K562 (cell line): Measurements from ENCODE around the gene TNFSF9. TPM values are rescaled to one million over a fixed set of nuclear protein-coding genes. Genes with fewer than 3 reads are reported as not detected.

Experiments used
- CBFA2T3 ChIP-seq: fragments of 450-650 bp; IDR thresholded peaks from 2 replicates; pipeline ENCODE4 v1.6.1; 2017
- CBX1 ChIP-seq: sonication (generic); IDR thresholded peaks from 2 replicates; pipeline ENCODE4 v1.6.1; 2016; ENCODE audit warnings: antibody characterized with exemption, low read depth, mild to moderate bottlenecking
- HIVEP1 ChIP-seq: fragments of 250-450 bp; sonication (Bioruptor Pico); IDR thresholded peaks from 2 replicates; pipeline ENCODE4 v1.4.0; 2020; ENCODE audit warnings: mild to moderate bottlenecking
- MYC ChIP-seq, 2 experiments: fragments of 250-450 bp in 1 of 2; sonication (Bioruptor Pico) in 1 of 2; IDR thresholded peaks; 2 replicates each; pipeline versions ENCODE4 v1.5.1 to v1.6.1; 2012 to 2021; ENCODE audit warnings: low read depth in 2 of 2, borderline replicate concordance in 1 of 2, improper control_type of control experiment in 1 of 2, low read length in 1 of 2, mild to moderate bottlenecking in 1 of 2, moderate library complexity in 1 of 2
- NCOA6 ChIP-seq: fragments of 450-650 bp; IDR thresholded peaks from 2 replicates; pipeline ENCODE4 v1.6.1; 2017; ENCODE audit warnings: mild to moderate bottlenecking
- NFE2L1 ChIP-seq: fragments of 450-650 bp; IDR thresholded peaks from 2 replicates; pipeline ENCODE4 v1.6.1; 2016; ENCODE audit warnings: missing genetic modification characterization, low read depth, mild to moderate bottlenecking, missing compliant biosample characterization, moderate library complexity, borderline replicate concordance
- NFRKB ChIP-seq: fragments of 450-650 bp; IDR thresholded peaks from 2 replicates; pipeline ENCODE4 v1.6.1; 2016; ENCODE audit warnings: low read depth
- NONO ChIP-seq, 2 experiments: fragments of 200-400 bp in 1 of 2; fragments of 450-650 bp in 1 of 2; formaldehyde crosslinking in 1 of 2; IDR thresholded peaks; 2 replicates each; pipeline ENCODE4 v1.6.1; 2017; ENCODE audit warnings: low read depth in 2 of 2, mild to moderate bottlenecking in 2 of 2, moderate library complexity in 2 of 2, low read length in 1 of 2
- NUFIP1 ChIP-seq: fragments of 450-650 bp; IDR thresholded peaks from 2 replicates; pipeline ENCODE4 v1.6.1; 2018; ENCODE audit not compliant: partially characterized antibody
- POLR3G ChIP-seq: IDR thresholded peaks from 2 replicates; pipeline ENCODE4 v1.6.1; 2011; ENCODE audit not compliant: insufficient read length, insufficient replicate concordance; ENCODE audit errors: extremely low read depth
- POU5F1 ChIP-seq: fragments of 150-350 bp; IDR thresholded peaks from 2 replicates; pipeline ENCODE4 v1.6.1; 2014; ENCODE audit warnings: borderline replicate concordance, low read length, low read depth, mild to moderate bottlenecking; ENCODE audit not compliant: partially characterized antibody
- SIX5 ChIP-seq, 2 experiments: IDR thresholded peaks; 2 replicates each; pipeline ENCODE4 v1.6.1; 2011; ENCODE audit warnings: low read length in 2 of 2, borderline replicate concordance in 1 of 2, low read depth in 1 of 2, mild to moderate bottlenecking in 1 of 2, moderate library complexity in 1 of 2; ENCODE audit not compliant: insufficient read depth in 1 of 2
- TAF9B ChIP-seq: fragments of 450-650 bp; IDR thresholded peaks from 2 replicates; pipeline ENCODE4 v1.6.1; 2018; ENCODE audit warnings: mild to moderate bottlenecking; ENCODE audit not compliant: partially characterized antibody
- TBP ChIP-seq: optimal IDR thresholded peaks from 2 replicates; pipeline ENCODE3; 2011; ENCODE audit warnings: low read depth, low read length, improper control_type of control experiment
- ZNF57 ChIP-seq: fragments of 450-650 bp; formaldehyde crosslinking; IDR thresholded peaks from 2 replicates; pipeline ENCODE4 v1.4.0; 2020; ENCODE audit warnings: mild to moderate bottlenecking, moderate library complexity
- ZNF592 ChIP-seq: fragments of 450-650 bp; IDR thresholded peaks from 2 replicates; pipeline ENCODE4 v1.6.1; 2017; ENCODE audit warnings: antibody characterized with exemption, mild to moderate bottlenecking
- ZNF699 ChIP-seq: fragments of 250-450 bp; sonication (Bioruptor Pico); IDR thresholded peaks from 2 replicates; pipeline ENCODE4 v1.8.0; 2021; ENCODE audit warnings: mild to moderate bottlenecking, moderate library complexity; ENCODE audit not compliant: insufficient replicate concordance
- polyA plus RNA-seq, 8 experiments: library from polyadenylated mRNA; depleted of rRNA in 4 of 8; stranded (reverse) in 5 of 8; unstranded in 3 of 8; fragments of >200 nt; fragmentation: Nextera tagmentation in 2 of 8; fragmentation: Illumina TruSeq in 1 of 8; extraction: Ambion mirVana in 2 of 8; extraction: Trizol in 1 of 8; gene quantifications; 2 replicates each; pipeline versions ENCODE4 v1.2.1 to v1.2.3, GENCODE V29; 2011 to 2014; ENCODE audit warnings: inconsistent platforms in 1 of 8, missing spikeins in 1 of 8
- total RNA-seq, 7 experiments: library from RNA; depleted of rRNA in 6 of 7; stranded (reverse); fragments of >200 nt in 6 of 7; fragmentation: Illumina TruSeq in 2 of 7; extraction: Trizol in 2 of 7; gene quantifications; 2 replicates each; pipeline versions ENCODE4 v1.2.1 to v1.2.3, GENCODE V29; 2011 to 2021; ENCODE audit warnings: low replicate concordance in 1 of 7
- TF ChIP-seq, protein P1 (sequence below): fragments of 250-450 bp; sonication (Bioruptor Pico); IDR thresholded peaks from 2 replicates; pipeline ENCODE4 v1.8.0; 2021; ENCODE audit warnings: borderline replicate concordance, mild to moderate bottlenecking, moderate library complexity; ENCODE audit not compliant: poor library complexity, severe bottlenecking
- TF ChIP-seq, protein P2 (sequence below): IDR thresholded peaks from 2 replicates; pipeline ENCODE4 v1.6.1; 2011; ENCODE audit warnings: borderline replicate concordance, low read depth, mild to moderate bottlenecking, moderate library complexity, low read length; ENCODE audit not compliant: insufficient read depth, poor library complexity, severe bottlenecking

The TNFSF9 gene
- total and polyA plus RNA-seq, 9 of the 15 experiments (the other 6 are each of a cell fraction or from before 2014, with no cell fraction given) = 1.4 to 17.9 (median 6.5) TPM

GRCh38 chr19:6528544-6529121 lies 2.2 kb upstream of the TNFSF9 start (continued):
- TF ChIP-seq NONO (IDR thresholded peaks at IDR 0.05; ENCODE audit: low read depth in 2 of 2, low read length in 1 of 2) (no peak), CBFA2T3 (no peak), CBX1 (no peak), NUFIP1 (no peak), SIX5 (IDR thresholded peaks at IDR 0.05; ENCODE audit: borderline replicate concordance in 1 of 2, insufficient read depth in 1 of 2, low read depth in 1 of 2, low read length in 2 of 2) (no peak), HIVEP1 (CRISPR knock-in tag) (no peak), NFE2L1 (tag) (no peak), POLR3G (no peak), TAF9B (no peak), ZNF57 (CRISPR knock-in tag) (no peak), ZNF699 (CRISPR knock-in tag) (no peak), MYC (IDR thresholded peaks at IDR 0.05; ENCODE audit: low read depth, low read length) (peak; percentile 23; the same call in 1 of the 2 replicates), MYC (CRISPR knock-in tag; IDR thresholded peaks at IDR 0.05; ENCODE audit: borderline replicate concordance, low read depth) (no peak), POU5F1 (no peak), NCOA6 (no peak), TBP (peak; percentile 33), NFRKB (no peak), ZNF592 (peak; percentile 61; the same call in 1 of the 2 replicates)
- TF ChIP-seq, protein P1, sequence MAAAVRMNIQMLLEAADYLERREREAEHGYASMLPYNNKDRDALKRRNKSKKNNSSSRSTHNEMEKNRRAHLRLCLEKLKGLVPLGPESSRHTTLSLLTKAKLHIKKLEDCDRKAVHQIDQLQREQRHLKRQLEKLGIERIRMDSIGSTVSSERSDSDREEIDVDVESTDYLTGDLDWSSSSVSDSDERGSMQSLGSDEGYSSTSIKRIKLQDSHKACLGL = no peak
- TF ChIP-seq, protein P2, sequence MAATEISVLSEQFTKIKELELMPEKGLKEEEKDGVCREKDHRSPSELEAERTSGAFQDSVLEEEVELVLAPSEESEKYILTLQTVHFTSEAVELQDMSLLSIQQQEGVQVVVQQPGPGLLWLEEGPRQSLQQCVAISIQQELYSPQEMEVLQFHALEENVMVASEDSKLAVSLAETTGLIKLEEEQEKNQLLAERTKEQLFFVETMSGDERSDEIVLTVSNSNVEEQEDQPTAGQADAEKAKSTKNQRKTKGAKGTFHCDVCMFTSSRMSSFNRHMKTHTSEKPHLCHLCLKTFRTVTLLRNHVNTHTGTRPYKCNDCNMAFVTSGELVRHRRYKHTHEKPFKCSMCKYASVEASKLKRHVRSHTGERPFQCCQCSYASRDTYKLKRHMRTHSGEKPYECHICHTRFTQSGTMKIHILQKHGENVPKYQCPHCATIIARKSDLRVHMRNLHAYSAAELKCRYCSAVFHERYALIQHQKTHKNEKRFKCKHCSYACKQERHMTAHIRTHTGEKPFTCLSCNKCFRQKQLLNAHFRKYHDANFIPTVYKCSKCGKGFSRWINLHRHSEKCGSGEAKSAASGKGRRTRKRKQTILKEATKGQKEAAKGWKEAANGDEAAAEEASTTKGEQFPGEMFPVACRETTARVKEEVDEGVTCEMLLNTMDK = no peak
